ENCODE measurements around the gene PRTN3.
"Not testable (repeated sequence)": the region's sequence is repeated elsewhere in the genome, so short reads cannot be mapped to it uniquely, and the experiment has no call there.

PRTN3 gene

DNA sequence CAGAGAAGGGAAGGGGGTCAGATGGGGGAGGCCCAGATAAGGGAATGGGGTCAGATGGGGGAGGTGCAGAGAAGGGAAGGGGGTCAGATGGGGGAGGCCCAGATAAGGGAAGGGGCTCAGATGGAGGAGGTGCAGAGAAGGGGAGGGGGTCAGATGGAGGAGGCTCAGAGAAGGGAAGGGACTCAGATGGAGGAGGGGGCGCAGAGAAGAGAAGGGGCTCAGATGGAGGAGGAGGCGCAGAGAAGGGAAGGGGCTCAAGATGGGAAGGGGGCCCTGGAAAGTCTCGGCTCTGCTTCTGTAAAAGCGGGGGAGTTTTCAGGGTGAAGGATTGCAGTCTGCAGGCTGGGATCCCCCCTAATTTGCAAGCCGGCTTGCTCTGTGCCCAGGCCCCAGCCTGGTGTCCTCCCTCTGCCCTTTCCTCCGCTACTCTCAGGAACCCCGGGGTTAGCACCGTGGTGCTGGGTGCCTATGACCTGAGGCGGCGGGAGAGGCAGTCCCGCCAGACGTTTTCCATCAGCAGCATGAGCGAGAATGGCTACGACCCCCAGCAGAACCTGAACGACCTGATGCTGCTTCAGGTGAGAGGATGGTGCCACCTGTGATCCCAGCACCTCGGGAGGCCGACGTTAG lies 11.6 kb upstream of the PRTN3 start:
- no peaks in the 10 kb centered on the region for H3K9me3 ChIP-seq (ENCODE audit: control insufficient read depth, low read length)
- H3K9ac ChIP-seq (ENCODE audit: low read length), result no peak overlapping the region
- peaks cover 6% of the 10 kb centered on the region for H3K4me1 ChIP-seq (ENCODE audit: control insufficient read depth, insufficient read depth, low read length)
- peaks cover 14% of the 10 kb centered on the region for H3K27me3 ChIP-seq (ENCODE audit: control insufficient read depth, insufficient read depth, low read length)
- no peaks in the 10 kb centered on the region for H3K36me3 ChIP-seq (ENCODE audit: control insufficient read depth, insufficient read depth, low read length)
- H3K4me3 ChIP-seq (ENCODE audit: low read length), result no peak overlapping the region

DNA sequence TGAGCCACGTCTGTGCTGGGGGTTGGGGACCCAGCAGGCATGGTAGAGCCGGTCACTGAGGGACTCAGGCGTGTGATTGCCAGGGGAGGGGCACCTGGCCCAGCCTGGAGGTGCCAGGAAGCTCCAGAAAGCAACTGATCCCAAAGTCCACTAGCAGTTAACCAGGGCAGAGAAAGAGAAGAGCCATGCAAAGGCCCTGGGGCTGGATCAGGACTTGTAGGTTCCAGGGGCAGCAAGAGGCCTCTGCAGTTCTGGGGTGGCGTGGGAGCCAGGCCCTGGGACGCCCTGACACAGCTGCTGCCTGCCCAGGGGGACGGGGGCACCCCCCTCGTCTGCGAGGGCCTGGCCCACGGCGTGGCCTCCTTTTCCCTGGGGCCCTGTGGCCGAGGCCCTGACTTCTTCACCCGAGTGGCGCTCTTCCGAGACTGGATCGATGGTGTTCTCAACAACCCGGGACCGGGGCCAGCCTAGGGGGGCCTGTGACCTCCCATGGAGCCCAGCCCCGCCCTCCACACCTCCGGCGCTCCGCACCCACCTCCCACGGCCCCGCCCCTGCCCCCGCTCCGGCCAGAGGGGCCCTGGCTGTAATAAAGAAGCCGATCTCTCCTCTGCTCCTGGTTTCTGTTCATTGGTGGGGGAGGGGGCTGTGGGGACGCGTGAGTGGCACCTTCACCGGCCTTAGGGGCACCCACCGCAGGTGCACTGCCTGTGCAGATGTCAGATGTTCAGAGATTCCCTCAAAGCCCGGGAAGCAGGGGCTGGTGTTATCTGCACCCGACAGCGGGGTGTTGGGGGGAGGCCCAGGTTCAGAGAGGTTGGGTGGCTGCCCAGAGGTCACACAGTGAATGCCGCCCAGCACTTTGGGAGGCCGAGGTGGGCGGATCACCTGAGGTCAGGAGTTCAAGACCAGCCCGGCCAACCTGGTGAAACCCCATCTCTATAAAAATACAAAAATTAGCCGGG lies 9.1 kb upstream of the PRTN3 start:
- no peak overlapping the region for H3K4me3 ChIP-seq (ENCODE audit: low read length)
- no peak overlapping the region for H3K9ac ChIP-seq (ENCODE audit: low read length)
- peaks cover 6% of the 10 kb centered on the region for H3K4me1 ChIP-seq (ENCODE audit: control insufficient read depth, insufficient read depth, low read length)
- H3K9me3 ChIP-seq (ENCODE audit: control insufficient read depth, low read length), result no peaks in the 10 kb centered on the region
- peaks cover 26% of the 10 kb centered on the region for H3K27me3 ChIP-seq (ENCODE audit: control insufficient read depth, insufficient read depth, low read length)
- no peaks in the 10 kb centered on the region for H3K36me3 ChIP-seq (ENCODE audit: control insufficient read depth, insufficient read depth, low read length)

DNA sequence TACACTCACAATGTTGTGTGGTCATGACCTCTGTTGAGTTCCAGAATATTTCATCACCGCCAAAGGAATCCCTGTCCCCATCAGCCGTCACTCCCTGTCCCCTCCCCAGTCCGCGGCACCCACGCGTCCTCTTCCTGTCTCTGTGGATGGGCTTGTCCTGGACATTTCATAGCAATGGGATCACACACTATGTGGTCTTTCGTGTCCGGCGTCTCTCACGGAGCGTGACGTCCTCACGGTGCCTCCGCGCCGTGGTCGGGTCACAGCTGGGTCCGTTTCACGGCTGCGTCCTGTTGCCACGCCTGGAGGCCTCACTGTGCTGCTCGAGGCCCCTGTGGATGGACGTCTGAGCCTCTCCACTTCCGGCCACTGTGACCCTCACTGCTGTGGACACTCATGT lies 6.6 kb upstream of the PRTN3 start:
- Histone ChIP-seq H3K27me3 (ENCODE audit: control insufficient read depth, insufficient read depth, low read length) (peaks cover 35% of the 10 kb centered on the region), H3K9ac (ENCODE audit: low read length) (no peak overlapping the region), H3K36me3 (ENCODE audit: control insufficient read depth, insufficient read depth, low read length) (no peaks in the 10 kb centered on the region), H3K9me3 (ENCODE audit: control insufficient read depth, low read length) (no peaks in the 10 kb centered on the region), H3K4me3 (ENCODE audit: low read length) (no peak overlapping the region), H3K4me1 (ENCODE audit: control insufficient read depth, insufficient read depth, low read length) (peaks cover 3% of the 10 kb centered on the region)

DNA sequence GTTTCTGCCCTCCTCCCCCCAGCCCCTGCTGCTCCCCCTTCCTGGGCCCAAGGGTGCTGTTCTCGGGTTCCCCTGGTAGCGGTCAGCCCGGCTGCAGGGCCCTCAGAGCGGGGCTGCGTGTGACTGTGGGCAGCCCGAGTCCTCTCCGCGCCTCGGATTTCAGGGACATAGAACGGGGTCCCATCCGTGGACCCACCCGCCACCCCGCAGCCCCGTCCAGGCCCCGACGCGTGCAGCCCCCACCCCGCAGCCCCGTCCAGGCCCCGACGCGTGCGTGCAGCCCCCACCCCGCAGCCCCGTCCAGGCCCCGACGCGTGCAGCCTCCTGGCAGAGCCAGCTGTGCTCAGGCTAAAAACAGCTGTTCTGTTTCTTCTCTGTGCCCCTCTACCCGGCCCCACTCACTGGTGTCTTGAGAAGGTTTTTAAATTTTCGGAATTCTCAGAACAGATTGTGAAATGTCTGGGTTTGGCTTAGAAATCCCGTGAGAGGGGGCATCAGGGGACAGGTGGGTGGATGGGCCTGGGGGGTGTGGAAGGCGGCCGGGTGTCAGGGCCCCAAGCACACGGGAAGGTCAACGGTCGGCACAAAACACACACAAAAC lies 5.5 kb upstream of the PRTN3 start:
- H3K27me3 ChIP-seq (ENCODE audit: control insufficient read depth, insufficient read depth, low read length), result peaks cover 33% of the 10 kb centered on the region
- H3K9me3 ChIP-seq (ENCODE audit: control insufficient read depth, low read length), result no peaks in the 10 kb centered on the region
- H3K4me3 ChIP-seq (ENCODE audit: low read length), result no peak overlapping the region
- no peaks in the 10 kb centered on the region for H3K36me3 ChIP-seq (ENCODE audit: control insufficient read depth, insufficient read depth, low read length)
- H3K4me1 ChIP-seq (ENCODE audit: control insufficient read depth, insufficient read depth, low read length), result peaks cover 4% of the 10 kb centered on the region
- H3K9ac ChIP-seq (ENCODE audit: low read length), result no peak overlapping the region

DNA sequence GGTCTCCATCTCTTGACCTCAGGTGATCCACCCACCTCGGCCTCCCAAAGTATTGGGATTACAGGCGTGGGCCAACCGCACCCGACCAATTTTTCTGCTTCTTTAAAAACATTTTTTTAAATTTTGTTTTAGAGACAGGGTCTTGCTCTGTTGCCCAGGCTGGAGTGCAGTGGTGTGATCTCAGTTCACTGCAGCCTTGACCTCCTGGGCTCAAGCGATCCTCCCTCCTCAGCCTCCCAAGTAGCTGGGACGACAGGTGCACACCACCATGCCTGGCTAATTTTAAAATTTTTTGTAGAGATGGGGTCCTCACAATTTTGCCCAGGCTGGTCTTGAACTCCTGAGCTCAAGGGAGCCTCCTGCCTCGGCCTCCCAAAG lies 2.0 kb downstream of the PRTN3 start:
- H3K4me3 ChIP-seq (ENCODE audit: low read length); H3K36me3 ChIP-seq (ENCODE audit: control insufficient read depth, insufficient read depth, low read length); H3K9me3 ChIP-seq (ENCODE audit: control insufficient read depth, low read length); H3K9ac ChIP-seq (ENCODE audit: low read length); H3K4me1 ChIP-seq (ENCODE audit: control insufficient read depth, insufficient read depth, low read length): not testable (repeated sequence)
- peaks cover 50% of the 10 kb centered on the region for H3K27me3 ChIP-seq (ENCODE audit: control insufficient read depth, insufficient read depth, low read length)

DNA sequence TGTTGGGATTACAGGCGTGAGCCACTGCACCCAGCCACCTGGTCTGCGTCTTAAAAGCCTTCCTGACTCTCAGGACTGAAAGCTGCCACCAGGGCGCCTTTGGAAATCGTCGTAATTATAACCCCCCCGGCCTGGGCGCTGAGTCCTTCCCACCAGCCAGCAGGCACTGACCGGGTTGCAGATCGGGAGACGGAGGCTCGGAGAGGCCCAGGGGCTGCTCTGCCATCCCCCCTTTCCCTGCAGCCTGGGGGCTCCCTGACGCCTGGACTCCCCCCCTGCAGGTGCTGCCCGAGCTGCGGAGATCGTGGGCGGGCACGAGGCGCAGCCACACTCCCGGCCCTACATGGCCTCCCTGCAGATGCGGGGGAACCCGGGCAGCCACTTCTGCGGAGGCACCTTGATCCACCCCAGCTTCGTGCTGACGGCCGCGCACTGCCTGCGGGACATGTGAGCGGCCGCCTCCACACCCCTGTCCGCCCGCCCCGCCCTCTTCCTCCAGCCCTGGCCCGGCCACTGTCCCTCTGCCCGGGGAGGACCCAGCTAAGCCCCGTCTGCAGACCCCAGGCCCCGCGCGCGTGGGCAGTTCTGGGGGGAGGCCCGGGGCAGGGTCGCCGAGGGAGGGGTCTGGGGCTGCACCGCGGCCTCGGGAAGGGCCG lies 2.5 kb downstream of the PRTN3 start:
- H3K36me3 ChIP-seq (ENCODE audit: control insufficient read depth, insufficient read depth, low read length), result no peaks in the 10 kb centered on the region
- peaks cover 4% of the 10 kb centered on the region for H3K4me1 ChIP-seq (ENCODE audit: control insufficient read depth, insufficient read depth, low read length)
- H3K27me3 ChIP-seq (ENCODE audit: control insufficient read depth, insufficient read depth, low read length), result peaks cover 55% of the 10 kb centered on the region
- H3K9me3 ChIP-seq (ENCODE audit: control insufficient read depth, low read length), result no peaks in the 10 kb centered on the region
- H3K9ac ChIP-seq (ENCODE audit: low read length), result no peak overlapping the region
- H3K4me3 ChIP-seq (ENCODE audit: low read length), result no peak overlapping the region

DNA sequence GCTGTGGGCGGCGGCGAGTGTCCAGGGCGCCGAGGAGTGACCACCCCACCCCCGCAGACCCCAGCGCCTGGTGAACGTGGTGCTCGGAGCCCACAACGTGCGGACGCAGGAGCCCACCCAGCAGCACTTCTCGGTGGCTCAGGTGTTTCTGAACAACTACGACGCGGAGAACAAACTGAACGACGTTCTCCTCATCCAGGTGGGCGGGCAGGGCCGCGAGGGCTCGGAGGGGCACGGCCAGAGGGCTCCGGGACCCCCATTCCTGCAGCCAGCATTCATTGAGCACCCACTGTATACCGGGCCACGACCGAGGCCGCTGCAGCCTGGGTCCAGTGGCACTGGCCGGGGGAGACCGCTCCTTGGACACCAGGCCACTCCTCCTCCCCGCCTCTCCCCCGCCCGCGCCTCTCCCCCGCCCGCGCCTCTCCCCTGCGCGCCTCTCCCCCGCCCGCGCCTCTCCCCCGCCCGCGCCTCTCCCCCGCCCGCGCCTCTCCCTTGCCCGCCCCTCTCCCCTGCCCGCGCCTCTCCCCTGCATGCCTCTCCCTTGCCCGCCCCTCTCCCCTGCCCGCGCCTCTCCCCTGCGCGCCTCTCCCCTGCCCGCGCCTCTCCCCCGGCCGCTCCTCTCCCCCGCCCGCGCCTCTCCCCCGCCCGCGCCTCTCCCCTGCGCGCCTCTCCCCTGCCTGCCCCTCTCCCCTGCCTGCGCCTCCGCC lies 3.2 kb downstream of the PRTN3 start:
- Histone ChIP-seq H3K9ac (ENCODE audit: low read length) (no peak overlapping the region), H3K4me3 (ENCODE audit: low read length) (no peak overlapping the region), H3K9me3 (ENCODE audit: control insufficient read depth, low read length) (no peaks in the 10 kb centered on the region), H3K4me1 (ENCODE audit: control insufficient read depth, insufficient read depth, low read length) (peaks cover 3% of the 10 kb centered on the region), H3K27me3 (ENCODE audit: control insufficient read depth, insufficient read depth, low read length) (peaks cover 60% of the 10 kb centered on the region), H3K36me3 (ENCODE audit: control insufficient read depth, insufficient read depth, low read length) (no peaks in the 10 kb centered on the region)

DNA sequence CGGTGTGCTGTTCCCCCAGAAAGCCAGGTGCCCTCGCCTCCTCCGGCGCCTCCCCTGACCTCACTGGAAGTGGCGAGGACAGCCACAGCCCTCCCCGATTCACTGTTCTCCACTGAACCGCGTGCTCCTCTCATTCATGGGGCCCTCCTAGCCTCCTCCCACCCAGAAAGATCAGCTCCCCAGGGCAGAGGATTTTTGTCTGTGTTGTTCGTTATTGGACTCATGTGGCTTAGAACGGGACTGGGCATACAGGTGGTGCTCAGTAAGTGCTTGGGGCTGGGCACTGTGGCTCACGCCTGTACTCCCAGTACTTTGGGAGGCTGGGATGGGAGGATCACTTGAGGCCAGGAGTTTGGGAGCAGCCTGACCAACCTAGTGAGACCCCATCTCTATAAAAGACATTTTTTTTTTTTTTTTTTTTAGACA lies 3.8 kb downstream of the PRTN3 start:
- Histone ChIP-seq H3K4me3 (ENCODE audit: low read length) (no peak overlapping the region), H3K4me1 (ENCODE audit: control insufficient read depth, insufficient read depth, low read length) (no peaks in the 10 kb centered on the region), H3K9ac (ENCODE audit: low read length) (no peak overlapping the region), H3K36me3 (ENCODE audit: control insufficient read depth, insufficient read depth, low read length) (no peaks in the 10 kb centered on the region), H3K9me3 (ENCODE audit: control insufficient read depth, low read length) (no peaks in the 10 kb centered on the region), H3K27me3 (ENCODE audit: control insufficient read depth, insufficient read depth, low read length) (peaks cover 60% of the 10 kb centered on the region)

DNA sequence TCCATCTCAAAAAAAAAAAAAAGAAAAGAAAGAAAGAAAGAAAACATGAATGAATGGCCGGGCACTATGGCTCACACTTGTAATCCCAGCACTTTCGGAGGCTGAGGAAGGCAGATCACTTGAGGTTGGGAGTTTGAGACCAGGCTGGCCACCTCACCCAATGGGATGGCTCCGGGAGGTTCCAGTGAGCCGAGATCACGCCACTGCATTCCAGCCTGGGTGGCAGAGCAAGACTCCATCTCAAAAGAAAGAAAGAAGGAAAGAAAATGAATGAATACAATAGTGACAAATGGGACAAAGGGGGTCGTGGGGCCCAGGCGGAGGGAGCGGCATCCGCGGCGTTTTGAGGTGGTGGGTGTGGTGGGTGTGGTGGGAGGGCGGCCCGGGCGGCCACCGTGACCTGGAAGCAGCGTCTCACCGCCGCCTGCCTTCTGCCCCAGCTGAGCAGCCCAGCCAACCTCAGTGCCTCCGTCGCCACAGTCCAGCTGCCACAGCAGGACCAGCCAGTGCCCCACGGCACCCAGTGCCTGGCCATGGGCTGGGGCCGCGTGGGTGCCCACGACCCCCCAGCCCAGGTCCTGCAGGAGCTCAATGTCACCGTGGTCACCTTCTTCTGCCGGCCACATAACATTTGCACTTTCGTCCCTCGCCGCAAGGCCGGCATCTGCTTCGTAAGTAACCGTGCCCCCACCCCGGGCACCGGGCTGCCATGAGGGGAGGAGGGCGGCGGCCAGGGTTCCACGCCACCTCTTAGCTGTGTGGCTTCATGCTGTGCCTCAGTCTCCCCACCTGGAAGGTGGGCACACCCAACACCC lies 5.1 kb downstream of the PRTN3 start:
- no peaks in the 10 kb centered on the region for H3K4me1 ChIP-seq (ENCODE audit: control insufficient read depth, insufficient read depth, low read length)
- H3K36me3 ChIP-seq (ENCODE audit: control insufficient read depth, insufficient read depth, low read length), result no peaks in the 10 kb centered on the region
- peaks cover 55% of the 10 kb centered on the region for H3K27me3 ChIP-seq (ENCODE audit: control insufficient read depth, insufficient read depth, low read length)
- no peaks in the 10 kb centered on the region for H3K9me3 ChIP-seq (ENCODE audit: control insufficient read depth, low read length)
- H3K4me3 ChIP-seq (ENCODE audit: low read length), result no peak overlapping the region
- H3K9ac ChIP-seq (ENCODE audit: low read length), result no peak overlapping the region

DNA sequence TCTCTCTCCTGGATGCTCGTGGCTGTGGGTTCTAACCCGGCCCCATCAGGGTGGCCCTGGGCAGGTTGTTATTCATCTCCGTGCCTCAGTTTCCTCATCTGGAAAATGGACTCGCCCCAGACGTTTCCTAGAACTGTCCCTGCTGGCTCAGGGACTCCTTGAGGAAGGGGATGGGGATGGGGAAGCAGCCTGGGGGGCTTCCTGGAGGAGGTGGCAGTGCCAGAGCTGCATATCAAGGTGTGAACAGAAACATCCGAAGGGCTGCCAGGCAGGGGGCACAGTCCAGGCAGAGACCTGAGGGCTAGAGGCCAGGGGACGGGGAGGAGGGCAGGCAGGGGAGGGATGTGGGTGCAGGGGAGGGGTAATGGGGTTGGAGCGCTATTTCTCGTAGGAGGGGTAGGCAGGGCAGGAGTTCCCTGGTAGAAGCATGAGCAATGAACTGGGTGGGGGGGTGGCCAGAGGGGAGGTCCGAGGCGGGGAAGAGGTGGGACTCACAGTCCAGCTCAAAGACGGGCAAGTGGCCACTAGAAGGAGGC lies 7.7 kb downstream of the PRTN3 start:
- Histone ChIP-seq H3K27me3 (ENCODE audit: control insufficient read depth, insufficient read depth, low read length) (peaks cover 55% of the 10 kb centered on the region), H3K9me3 (ENCODE audit: control insufficient read depth, low read length) (no peaks in the 10 kb centered on the region), H3K9ac (ENCODE audit: low read length) (no peak overlapping the region), H3K4me1 (ENCODE audit: control insufficient read depth, insufficient read depth, low read length) (no peaks in the 10 kb centered on the region), H3K36me3 (ENCODE audit: control insufficient read depth, insufficient read depth, low read length) (no peaks in the 10 kb centered on the region), H3K4me3 (ENCODE audit: low read length) (no peak overlapping the region)

DNA sequence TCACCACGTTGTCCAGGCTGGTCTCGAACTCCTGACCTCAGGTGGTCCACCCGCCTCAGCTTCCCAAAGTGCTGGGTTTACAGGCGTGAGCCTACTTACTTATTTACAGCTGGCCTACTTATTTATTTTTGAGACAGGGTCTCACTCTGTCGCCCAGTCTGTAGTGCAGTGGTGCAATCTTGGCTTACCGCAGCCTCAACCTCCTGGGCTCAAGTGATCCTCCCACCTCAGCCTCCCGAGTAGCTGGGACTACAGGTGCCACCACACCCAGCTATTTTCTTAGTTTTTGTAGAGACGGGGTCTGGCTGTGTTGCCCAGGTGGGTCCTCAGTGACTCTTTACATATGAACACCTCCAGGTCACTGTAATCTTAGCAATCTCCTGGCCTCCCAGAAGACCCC lies 8.4 kb downstream of the PRTN3 start:
- not testable (repeated sequence) for H3K9me3 ChIP-seq (ENCODE audit: control insufficient read depth, low read length); H3K4me1 ChIP-seq (ENCODE audit: control insufficient read depth, insufficient read depth, low read length); H3K9ac ChIP-seq (ENCODE audit: low read length); H3K36me3 ChIP-seq (ENCODE audit: control insufficient read depth, insufficient read depth, low read length); H3K4me3 ChIP-seq (ENCODE audit: low read length)
- H3K27me3 ChIP-seq (ENCODE audit: control insufficient read depth, insufficient read depth, low read length), result peaks cover 50% of the 10 kb centered on the region

Data from mucosa of stomach (tissue), 1 donor.